HepG2 (cell line): ENCODE results near the gene FBXO10. TPM values are rescaled to one million over a fixed set of nuclear protein-coding genes. Genes with fewer than 3 reads are reported as not detected.

Experiments
- BORCS8-MEF2B ChIP-seq: sonication (generic); formaldehyde crosslinking; IDR thresholded peaks from 2 replicates; pipeline ENCODE4 v1.8.0; 2022; ENCODE audit warnings: mild to moderate bottlenecking, missing genetic modification reagents
- E2F5 ChIP-seq: sonication (generic); formaldehyde crosslinking; conservative IDR thresholded peaks from 2 replicates; pipeline ENCODE4 v1.4.0; 2020; ENCODE audit warnings: missing genetic modification reagents
- FOXA3 ChIP-seq: IDR thresholded peaks from 2 replicates; pipeline ENCODE4 v1.6.1; 2016; ENCODE audit warnings: missing genetic modification reagents, missing compliant biosample characterization
- HCFC1 ChIP-seq: fragments of 150-350 bp; IDR thresholded peaks from 2 replicates; pipeline ENCODE4 v1.6.1; 2014; ENCODE audit warnings: low read depth, low read length
- HIVEP1 ChIP-seq: sonication (generic); formaldehyde crosslinking; IDR thresholded peaks from 2 replicates; pipeline ENCODE4 v1.4.0; 2020; ENCODE audit warnings: mild to moderate bottlenecking, missing genetic modification reagents
- MIER3 ChIP-seq: IDR thresholded peaks from 2 replicates; pipeline ENCODE4 v1.6.1; 2016; ENCODE audit warnings: missing compliant biosample characterization, borderline replicate concordance
- NAIF1 ChIP-seq: sonication (generic); formaldehyde crosslinking; IDR thresholded peaks from 2 replicates; pipeline ENCODE4 v1.5.0; 2020; ENCODE audit warnings: mild to moderate bottlenecking, missing genetic modification reagents, borderline replicate concordance
- PITX1 ChIP-seq: sonication (generic); formaldehyde crosslinking; IDR thresholded peaks from 2 replicates; pipeline ENCODE4 v1.5.1; 2020; ENCODE audit warnings: mild to moderate bottlenecking, missing genetic modification reagents
- SNAI1 ChIP-seq: sonication (generic); formaldehyde crosslinking; IDR thresholded peaks from 2 replicates; pipeline ENCODE4 v1.5.0; 2020; ENCODE audit warnings: mild to moderate bottlenecking, missing genetic modification reagents, borderline replicate concordance
- TP53 ChIP-seq: sonication (generic); formaldehyde crosslinking; conservative IDR thresholded peaks from 2 replicates; pipeline ENCODE4 v1.4.0; 2020; ENCODE audit warnings: missing genetic modification reagents
- ZMAT5 ChIP-seq: sonication (generic); formaldehyde crosslinking; IDR thresholded peaks from 2 replicates; pipeline ENCODE4 v1.5.0; 2020; ENCODE audit warnings: mild to moderate bottlenecking, low read depth, missing genetic modification reagents, borderline replicate concordance
- ZNF274 ChIP-seq: sonication (generic); formaldehyde crosslinking; IDR thresholded peaks from 2 replicates; pipeline ENCODE4 v1.5.1; 2020; ENCODE audit warnings: mild to moderate bottlenecking, missing genetic modification reagents
- ZNF275 ChIP-seq: sonication (generic); formaldehyde crosslinking; IDR thresholded peaks from 2 replicates; pipeline ENCODE4 v1.8.0; 2022; ENCODE audit warnings: missing genetic modification reagents, mild to moderate bottlenecking, inconsistent platforms, borderline replicate concordance
- ZNF317 ChIP-seq: sonication (generic); formaldehyde crosslinking; IDR thresholded peaks from 2 replicates; pipeline ENCODE4 v1.5.0; 2020; ENCODE audit warnings: mild to moderate bottlenecking, missing genetic modification reagents
- ZNF33A ChIP-seq: sonication (generic); formaldehyde crosslinking; IDR thresholded peaks from 2 replicates; pipeline ENCODE4 v1.5.1; 2020; ENCODE audit warnings: missing genetic modification reagents, mild to moderate bottlenecking, moderate library complexity, borderline replicate concordance
- ZNF430 ChIP-seq: sonication (generic); formaldehyde crosslinking; IDR thresholded peaks from 2 replicates; pipeline ENCODE4 v1.9.0; 2021; ENCODE audit warnings: mild to moderate bottlenecking, missing genetic modification reagents
- ZNF570 ChIP-seq: sonication (generic); formaldehyde crosslinking; IDR thresholded peaks from 2 replicates; pipeline ENCODE4 v1.4.0; 2020; ENCODE audit warnings: mild to moderate bottlenecking, missing genetic modification reagents, borderline replicate concordance
- ZNF572 ChIP-seq: sonication (generic); formaldehyde crosslinking; IDR thresholded peaks from 2 replicates; pipeline ENCODE4 v1.5.1; 2020; ENCODE audit warnings: mild to moderate bottlenecking, missing genetic modification reagents
- ZNF598 ChIP-seq: sonication (generic); formaldehyde crosslinking; IDR thresholded peaks from 2 replicates; pipeline ENCODE4 v1.5.1; 2020; ENCODE audit warnings: mild to moderate bottlenecking, missing genetic modification reagents, borderline replicate concordance
- polyA plus RNA-seq, 8 experiments: library from polyadenylated mRNA; depleted of rRNA in 3 of 8; stranded (reverse) in 7 of 8; unstranded in 1 of 8; fragments of >200 nt; fragmentation: Illumina TruSeq in 4 of 8; extraction: Trizol in 4 of 8; gene quantifications; 2 replicates each; pipeline versions ENCODE4 v1.2.1 to v1.2.3, GENCODE V29; 2011 to 2016; ENCODE audit warnings: low read depth in 4 of 8, missing spikeins in 1 of 8, mixed read lengths in 1 of 8; ENCODE audit not compliant: insufficient read depth in 1 of 8
- total RNA-seq, 5 experiments: library from RNA; depleted of rRNA; stranded (reverse); fragments of >200 nt; fragmentation: Illumina TruSeq; extraction: Trizol; gene quantifications; 2 replicates each; pipeline ENCODE4 v1.2.3, GENCODE V29; 2016; ENCODE audit warnings: low read depth in 1 of 5
- TF ChIP-seq, protein P1 (sequence below): sonication (generic); formaldehyde crosslinking; IDR thresholded peaks from 2 replicates; pipeline ENCODE4 v1.4.0; 2020; ENCODE audit warnings: missing genetic modification reagents
- TF ChIP-seq, protein P2 (sequence below): sonication (generic); formaldehyde crosslinking; IDR thresholded peaks from 2 replicates; pipeline ENCODE4 v1.4.0; 2020; ENCODE audit warnings: low read depth, missing genetic modification reagents

The FBXO10 gene
- total and polyA plus RNA-seq, 2 of the 13 experiments (the other 11 are each of a cell fraction or from before 2014, with no cell fraction given) = 3.1 to 5.1 TPM

DNA sequence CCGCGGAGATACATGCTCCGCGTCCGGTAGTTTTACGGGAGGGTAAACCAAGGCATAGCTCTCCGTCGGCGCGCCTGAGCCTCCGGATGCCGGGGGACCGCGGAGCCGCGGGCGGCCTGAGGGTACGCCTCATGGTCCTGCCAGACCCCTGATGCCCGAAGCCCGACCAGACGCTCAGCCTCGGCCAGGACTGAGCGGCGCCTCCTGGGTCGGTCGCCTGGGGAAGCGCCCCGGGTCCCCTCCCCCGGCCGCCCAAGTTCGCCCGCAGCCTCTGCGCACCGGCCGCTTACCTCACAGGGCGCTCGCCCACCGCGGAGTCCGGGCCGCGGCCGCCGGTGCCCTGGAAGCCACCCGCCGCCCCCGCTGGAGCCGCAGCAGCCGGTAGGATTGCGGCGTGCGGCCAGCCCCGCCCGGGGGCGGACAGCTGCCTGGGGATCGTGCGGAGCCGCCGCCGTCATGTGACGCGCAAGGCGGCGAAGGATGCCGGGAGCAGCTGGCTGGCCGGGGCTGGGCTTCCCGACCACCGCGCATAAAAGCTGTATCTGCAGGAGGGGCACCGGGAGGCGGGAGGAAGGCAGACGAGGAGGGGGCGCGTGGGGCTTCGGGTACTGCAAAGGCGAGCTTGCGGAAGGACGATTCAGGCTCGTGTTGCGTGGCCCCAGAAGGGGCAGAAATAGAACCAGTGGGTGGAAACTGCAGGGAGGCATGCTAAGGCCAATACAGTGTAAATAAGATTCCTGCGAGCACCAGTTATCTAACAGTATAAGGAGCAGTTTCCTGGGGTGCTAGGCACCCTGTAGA, at the start of gene FBXO10 (continued):
- TF ChIP-seq, protein P1, sequence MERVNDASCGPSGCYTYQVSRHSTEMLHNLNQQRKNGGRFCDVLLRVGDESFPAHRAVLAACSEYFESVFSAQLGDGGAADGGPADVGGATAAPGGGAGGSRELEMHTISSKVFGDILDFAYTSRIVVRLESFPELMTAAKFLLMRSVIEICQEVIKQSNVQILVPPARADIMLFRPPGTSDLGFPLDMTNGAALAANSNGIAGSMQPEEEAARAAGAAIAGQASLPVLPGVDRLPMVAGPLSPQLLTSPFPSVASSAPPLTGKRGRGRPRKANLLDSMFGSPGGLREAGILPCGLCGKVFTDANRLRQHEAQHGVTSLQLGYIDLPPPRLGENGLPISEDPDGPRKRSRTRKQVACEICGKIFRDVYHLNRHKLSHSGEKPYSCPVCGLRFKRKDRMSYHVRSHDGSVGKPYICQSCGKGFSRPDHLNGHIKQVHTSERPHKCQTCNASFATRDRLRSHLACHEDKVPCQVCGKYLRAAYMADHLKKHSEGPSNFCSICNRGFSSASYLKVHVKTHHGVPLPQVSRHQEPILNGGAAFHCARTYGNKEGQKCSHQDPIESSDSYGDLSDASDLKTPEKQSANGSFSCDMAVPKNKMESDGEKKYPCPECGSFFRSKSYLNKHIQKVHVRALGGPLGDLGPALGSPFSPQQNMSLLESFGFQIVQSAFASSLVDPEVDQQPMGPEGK (CRISPR knock-in tag) = peak; percentile 72
- 0 out of 2 replicates have a peak, but pooled peaks have one; percentile 37 for TF ChIP-seq HIVEP1 (CRISPR knock-in tag)
- 0 out of 2 replicates have a peak, but pooled peaks have one; percentile 20 for TF ChIP-seq PITX1 (CRISPR knock-in tag)
- 0 out of 2 replicates have a peak, but pooled peaks have one; percentile 26 for TF ChIP-seq FOXA3 (CRISPR knock-in tag)
- TF ChIP-seq NAIF1 = no peak
- peak; percentile 55; the same call in 1 of the 2 replicates for TF ChIP-seq SNAI1
- no peak for TF ChIP-seq ZNF570
- TF ChIP-seq E2F5 = no peak
- TF ChIP-seq ZNF317 (CRISPR knock-in tag) = no peak
- TF ChIP-seq HCFC1 = no peak
- TF ChIP-seq ZNF275 (CRISPR knock-in tag) = 0 out of 2 replicates have a peak, but pooled peaks have one; percentile 36
- TF ChIP-seq TP53 = no peak
- 0 out of 2 replicates have a peak, but pooled peaks have one; percentile 44 for TF ChIP-seq ZNF274 (CRISPR knock-in tag)
- no peak for TF ChIP-seq ZNF33A
- no peak for TF ChIP-seq ZNF598 (CRISPR knock-in tag)
- no peak for TF ChIP-seq ZMAT5 (CRISPR knock-in tag)
- no peak for TF ChIP-seq ZNF430 (CRISPR knock-in tag)
- TF ChIP-seq ZNF572 (CRISPR knock-in tag) = no peak
- TF ChIP-seq MIER3 (CRISPR knock-in tag) = no peak
- TF ChIP-seq BORCS8-MEF2B = no peak
- TF ChIP-seq, protein P2, sequence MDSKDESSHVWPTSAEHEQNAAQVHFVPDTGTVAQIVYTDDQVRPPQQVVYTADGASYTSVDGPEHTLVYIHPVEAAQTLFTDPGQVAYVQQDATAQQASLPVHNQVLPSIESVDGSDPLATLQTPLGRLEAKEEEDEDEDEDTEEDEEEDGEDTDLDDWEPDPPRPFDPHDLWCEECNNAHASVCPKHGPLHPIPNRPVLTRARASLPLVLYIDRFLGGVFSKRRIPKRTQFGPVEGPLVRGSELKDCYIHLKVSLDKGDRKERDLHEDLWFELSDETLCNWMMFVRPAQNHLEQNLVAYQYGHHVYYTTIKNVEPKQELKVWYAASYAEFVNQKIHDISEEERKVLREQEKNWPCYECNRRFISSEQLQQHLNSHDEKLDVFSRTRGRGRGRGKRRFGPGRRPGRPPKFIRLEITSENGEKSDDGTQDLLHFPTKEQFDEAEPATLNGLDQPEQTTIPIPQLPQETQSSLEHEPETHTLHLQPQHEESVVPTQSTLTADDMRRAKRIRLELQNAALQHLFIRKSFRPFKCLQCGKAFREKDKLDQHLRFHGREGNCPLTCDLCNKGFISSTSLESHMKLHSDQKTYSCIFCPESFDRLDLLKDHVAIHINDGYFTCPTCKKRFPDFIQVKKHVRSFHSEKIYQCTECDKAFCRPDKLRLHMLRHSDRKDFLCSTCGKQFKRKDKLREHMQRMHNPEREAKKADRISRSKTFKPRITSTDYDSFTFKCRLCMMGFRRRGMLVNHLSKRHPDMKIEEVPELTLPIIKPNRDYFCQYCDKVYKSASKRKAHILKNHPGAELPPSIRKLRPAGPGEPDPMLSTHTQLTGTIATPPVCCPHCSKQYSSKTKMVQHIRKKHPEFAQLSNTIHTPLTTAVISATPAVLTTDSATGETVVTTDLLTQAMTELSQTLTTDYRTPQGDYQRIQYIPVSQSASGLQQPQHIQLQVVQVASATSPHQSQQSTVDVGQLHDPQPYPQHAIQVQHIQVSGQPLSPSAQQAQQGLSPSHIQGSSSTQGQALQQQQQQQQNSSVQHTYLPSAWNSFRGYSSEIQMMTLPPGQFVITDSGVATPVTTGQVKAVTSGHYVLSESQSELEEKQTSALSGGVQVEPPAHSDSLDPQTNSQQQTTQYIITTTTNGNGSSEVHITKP (CRISPR knock-in tag) = no peak
